ENCODE results near the gene GRAP2.
A peak's percentile ranks its signal among the peaks of the same experiment; 100 is the strongest.
"Not testable (repeated sequence)": the region's sequence is repeated elsewhere in the genome, so short reads cannot be mapped to it uniquely, and the experiment has no call there.

Gene GRAP2

DNA sequence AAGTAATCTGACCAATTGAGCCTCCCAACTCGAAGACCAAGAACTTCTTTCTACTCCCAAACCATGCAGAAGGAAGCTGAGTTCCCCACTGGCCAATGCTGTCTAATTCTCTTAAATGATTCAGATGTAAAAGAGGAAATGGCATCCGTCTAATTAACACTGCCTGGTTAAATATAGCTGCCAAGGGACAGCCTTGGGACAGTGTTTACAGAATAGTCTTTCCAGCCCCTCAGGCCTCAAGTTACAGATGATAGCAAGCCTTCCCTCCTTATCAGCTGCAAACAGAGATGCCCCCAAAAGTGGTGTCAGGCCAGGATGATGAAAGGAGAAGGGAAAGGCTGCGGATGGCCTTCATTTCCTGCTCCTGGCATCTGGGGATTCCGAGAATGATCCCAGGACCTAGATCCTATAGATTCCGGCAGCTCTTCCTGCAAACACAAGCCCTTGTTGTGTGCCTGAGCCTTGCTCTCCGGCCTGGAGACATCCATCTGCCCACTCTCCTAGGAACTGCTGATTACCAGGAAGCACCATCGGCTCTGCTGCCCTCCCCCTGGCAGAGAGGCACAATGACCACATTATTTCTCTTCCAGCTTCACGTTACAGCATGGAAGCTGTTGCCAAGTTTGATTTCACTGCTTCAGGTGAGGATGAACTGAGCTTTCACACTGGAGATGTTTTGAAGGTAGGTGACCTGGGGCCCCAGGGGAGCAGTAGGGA, 45.8 kb downstream of the GRAP2 start:
- H3K27ac ChIP-seq (ENCODE audit: low read depth, low read length, severe bottlenecking), result peak overlapping the region; percentile 81
- H3K4me1 ChIP-seq (ENCODE audit: control insufficient read depth, insufficient read depth, low read length, poor library complexity, severe bottlenecking), result peaks cover 34% of the 10 kb centered on the region
- WGBS, 2 experiments (ENCODE audit: insufficient coverage in 2 of 2), result 13 to 29% methylated on average over 3 to 6 of the region's 8 CpGs
- no peaks in the 10 kb centered on the region for H3K9me3 ChIP-seq (ENCODE audit: control insufficient read depth, low read length)
- H3K36me3 ChIP-seq (ENCODE audit: control insufficient read depth, insufficient read depth, low read length), result no peaks in the 10 kb centered on the region
- H3K4me3 ChIP-seq (ENCODE audit: extremely low read depth, insufficient read depth, low read length, poor library complexity, severe bottlenecking), result peak overlapping the region; percentile 28

GRCh38 chr22:39947220-39948216, 46.6 kb downstream of the GRAP2 start:
- WGBS, 2 experiments (ENCODE audit: insufficient coverage in 2 of 2), result 85 to 87% methylated on average over 6 of the region's 8 CpGs
- no peaks in the 10 kb centered on the region for H3K36me3 ChIP-seq (ENCODE audit: control insufficient read depth, insufficient read depth, low read length)
- H3K4me1 ChIP-seq (ENCODE audit: control insufficient read depth, insufficient read depth, low read length, poor library complexity, severe bottlenecking), result peaks cover 34% of the 10 kb centered on the region
- no peaks in the 10 kb centered on the region for H3K9me3 ChIP-seq (ENCODE audit: control insufficient read depth, low read length)
- H3K4me3 ChIP-seq (ENCODE audit: extremely low read depth, insufficient read depth, low read length, poor library complexity, severe bottlenecking), result peak overlapping the region; percentile 28
- peak overlapping the region; percentile 81 for H3K27ac ChIP-seq (ENCODE audit: low read depth, low read length, severe bottlenecking)

- no peaks in the 10 kb centered on the region for H3K9me3 ChIP-seq (ENCODE audit: control insufficient read depth, low read length)
- peaks cover 33% of the 10 kb centered on the region for H3K4me1 ChIP-seq (ENCODE audit: control insufficient read depth, insufficient read depth, low read length, poor library complexity, severe bottlenecking)
- H3K27ac ChIP-seq (ENCODE audit: low read depth, low read length, severe bottlenecking), result no peak overlapping the region
- 93 to 96% methylated on average over 8 of the region's 8 CpGs for WGBS, 2 experiments (ENCODE audit: insufficient coverage in 2 of 2)
- H3K4me3 ChIP-seq (ENCODE audit: extremely low read depth, insufficient read depth, low read length, poor library complexity, severe bottlenecking), result no peak overlapping the region
- no peaks in the 10 kb centered on the region for H3K36me3 ChIP-seq (ENCODE audit: control insufficient read depth, insufficient read depth, low read length)
Observed at GRCh38 chr22:39949964-39950737, 49.3 kb downstream of the GRAP2 start.

- not testable (repeated sequence) for H3K27ac ChIP-seq (ENCODE audit: low read depth, low read length, severe bottlenecking); H3K4me3 ChIP-seq (ENCODE audit: extremely low read depth, insufficient read depth, low read length, poor library complexity, severe bottlenecking); H3K36me3 ChIP-seq (ENCODE audit: control insufficient read depth, insufficient read depth, low read length); H3K9me3 ChIP-seq (ENCODE audit: control insufficient read depth, low read length)
- peaks cover 25% of the 10 kb centered on the region for H3K4me1 ChIP-seq (ENCODE audit: control insufficient read depth, insufficient read depth, low read length, poor library complexity, severe bottlenecking)
- 94 to 96% methylated on average over 8 to 10 of the region's 11 CpGs for WGBS, 2 experiments (ENCODE audit: insufficient coverage in 2 of 2)
Observed at GRCh38 chr22:39951603-39952293, 50.9 kb downstream of the GRAP2 start.

DNA sequence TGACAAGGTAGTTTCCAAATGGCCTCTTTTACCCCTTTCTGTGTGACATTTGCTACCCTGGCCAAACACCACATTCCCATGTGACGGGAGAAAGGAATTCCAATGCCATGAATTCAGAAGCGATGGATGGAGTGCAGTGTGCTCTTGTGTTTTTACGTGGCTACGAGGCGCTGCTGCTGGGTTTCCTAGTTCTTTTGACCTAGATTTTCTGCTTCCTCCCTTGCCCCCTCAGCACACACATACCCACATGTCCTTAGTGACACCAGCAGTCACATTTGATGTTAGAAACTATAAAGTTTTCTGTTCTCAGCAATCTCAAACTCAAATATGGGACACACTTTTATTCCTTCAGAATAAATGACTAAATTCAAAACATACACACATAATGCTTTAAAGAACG, 51.5 kb downstream of the GRAP2 start:
- H3K36me3 ChIP-seq (ENCODE audit: control insufficient read depth, insufficient read depth, low read length), result peaks cover 5% of the 10 kb centered on the region
- H3K4me3 ChIP-seq (ENCODE audit: extremely low read depth, insufficient read depth, low read length, poor library complexity, severe bottlenecking), result no peak overlapping the region
- no peak overlapping the region for H3K27ac ChIP-seq (ENCODE audit: low read depth, low read length, severe bottlenecking)
- peaks cover 19% of the 10 kb centered on the region for H3K4me1 ChIP-seq (ENCODE audit: control insufficient read depth, insufficient read depth, low read length, poor library complexity, severe bottlenecking)
- 96 to 98% methylated on average over 6 of the region's 6 CpGs for WGBS, 2 experiments (ENCODE audit: insufficient coverage in 2 of 2)
- H3K9me3 ChIP-seq (ENCODE audit: control insufficient read depth, low read length), result no peaks in the 10 kb centered on the region

- Histone ChIP-seq H3K4me1 (ENCODE audit: control insufficient read depth, insufficient read depth, low read length, poor library complexity, severe bottlenecking) (peaks cover 11% of the 10 kb centered on the region), H3K36me3 (ENCODE audit: control insufficient read depth, insufficient read depth, low read length) (peaks cover 5% of the 10 kb centered on the region), H3K4me3 (ENCODE audit: extremely low read depth, insufficient read depth, low read length, poor library complexity, severe bottlenecking) (no peak overlapping the region), H3K9me3 (ENCODE audit: control insufficient read depth, low read length) (no peaks in the 10 kb centered on the region), H3K27ac (ENCODE audit: low read depth, low read length, severe bottlenecking) (no peak overlapping the region)
- WGBS, 2 experiments (ENCODE audit: insufficient coverage in 2 of 2), result 85 to 100% methylated on average over 2 of the region's 2 CpGs
Observed at GRCh38 chr22:39953101-39953500, 52.2 kb downstream of the GRAP2 start.

GRCh38 chr22:39954584-39955055, 53.7 kb downstream of the GRAP2 start:
- 100% methylated on average over 1 to 4 of the region's 4 CpGs for WGBS, 2 experiments (ENCODE audit: insufficient coverage in 2 of 2)
- Histone ChIP-seq H3K36me3 (ENCODE audit: control insufficient read depth, insufficient read depth, low read length) (peaks cover 5% of the 10 kb centered on the region), H3K4me3 (ENCODE audit: extremely low read depth, insufficient read depth, low read length, poor library complexity, severe bottlenecking) (no peak overlapping the region), H3K27ac (ENCODE audit: low read depth, low read length, severe bottlenecking) (no peak overlapping the region), H3K4me1 (ENCODE audit: control insufficient read depth, insufficient read depth, low read length, poor library complexity, severe bottlenecking) (peaks cover 12% of the 10 kb centered on the region), H3K9me3 (ENCODE audit: control insufficient read depth, low read length) (no peaks in the 10 kb centered on the region)

GRCh38 chr22:39955675-39956074, 54.8 kb downstream of the GRAP2 start:
- no peak overlapping the region for H3K27ac ChIP-seq (ENCODE audit: low read depth, low read length, severe bottlenecking)
- H3K4me3 ChIP-seq (ENCODE audit: extremely low read depth, insufficient read depth, low read length, poor library complexity, severe bottlenecking), result no peak overlapping the region
- no peaks in the 10 kb centered on the region for H3K9me3 ChIP-seq (ENCODE audit: control insufficient read depth, low read length)
- peaks cover 21% of the 10 kb centered on the region for H3K4me1 ChIP-seq (ENCODE audit: control insufficient read depth, insufficient read depth, low read length, poor library complexity, severe bottlenecking)
- 88% methylated on average over 1 of the region's 2 CpGs; no CpG with 5 or more reads in 1 of the 2 experiments for WGBS, 2 experiments (ENCODE audit: insufficient coverage in 2 of 2)
- H3K36me3 ChIP-seq (ENCODE audit: control insufficient read depth, insufficient read depth, low read length), result peaks cover 8% of the 10 kb centered on the region

- H3K4me1 ChIP-seq (ENCODE audit: control insufficient read depth, insufficient read depth, low read length, poor library complexity, severe bottlenecking), result peaks cover 33% of the 10 kb centered on the region
- no peaks in the 10 kb centered on the region for H3K9me3 ChIP-seq (ENCODE audit: control insufficient read depth, low read length)
- 91 to 94% methylated on average over 6 to 7 of the region's 10 CpGs for WGBS, 2 experiments (ENCODE audit: insufficient coverage in 2 of 2)
- H3K36me3 ChIP-seq (ENCODE audit: control insufficient read depth, insufficient read depth, low read length), result peaks cover 9% of the 10 kb centered on the region
- no peak overlapping the region for H3K27ac ChIP-seq (ENCODE audit: low read depth, low read length, severe bottlenecking)
- H3K4me3 ChIP-seq (ENCODE audit: extremely low read depth, insufficient read depth, low read length, poor library complexity, severe bottlenecking), result no peak overlapping the region
Observed at GRCh38 chr22:39956932-39957664, 56.2 kb downstream of the GRAP2 start.

Data from mesodermal cell (in vitro differentiated cells).